NB4 (cell line): ENCODE results near the gene ZFHX3.

Experiments
- DNase-seq: peaks from one replicate; pipeline ENCODE4 v3.0.0; 2010; ENCODE audit warnings: low read depth
- H3K4me3 ChIP-seq: one replicate; pipeline ENCODE4 v1.5.1; 2011; ENCODE audit warnings: mild to moderate bottlenecking, low read depth, low read length, moderate library complexity
- CTCF ChIP-seq: IDR thresholded peaks from one replicate; pipeline ENCODE4 v1.5.1; 2012; ENCODE audit warnings: low read depth, low read length
- MAX ChIP-seq: IDR thresholded peaks from 2 replicates; pipeline ENCODE4 v1.6.1; 2011; ENCODE audit warnings: low read depth, low read length
- MYC ChIP-seq: IDR thresholded peaks from 2 replicates; pipeline ENCODE4 v1.6.1; 2011; ENCODE audit warnings: low read depth, low read length
- POLR2A ChIP-seq: IDR thresholded peaks from 2 replicates; pipeline ENCODE4 v1.6.1; 2011; ENCODE audit warnings: mild to moderate bottlenecking; ENCODE audit not compliant: insufficient read length; ENCODE audit errors: extremely low read depth

ZFHX3 gene

GRCh38 chr16:73054125-73054484 lies 6.2 kb upstream of the ZFHX3 start:
- TF ChIP-seq POLR2A (no peak), MYC (no peak), MAX (no peak)
- H3K4me3 ChIP-seq, result no peak overlapping the region
- no peak for DNase-seq

- no peak for DNase-seq
- H3K4me3 ChIP-seq, result no peak overlapping the region
- TF ChIP-seq MAX (no peak), CTCF (no peak), MYC (no peak), POLR2A (no peak)
These were observed 5.6 kb upstream of the ZFHX3 start for GRCh38 chr16:73053364-73054124.

- no peak for DNase-seq
- TF ChIP-seq MYC (no peak), POLR2A (no peak), MAX (no peak), CTCF (no peak)
- H3K4me3 ChIP-seq, result no peak overlapping the region
These were observed 5.1 kb upstream of the ZFHX3 start for GRCh38 chr16:73053038-73053363.

GRCh38 chr16:73052576-73052975 lies 4.6 kb upstream of the ZFHX3 start:
- no peak for DNase-seq
- H3K4me3 ChIP-seq, result no peak overlapping the region

GRCh38 chr16:73051961-73052360 lies 4.0 kb upstream of the ZFHX3 start:
- no peak for TF ChIP-seq MAX
- no peak for DNase-seq
- H3K4me3 ChIP-seq, result no peak overlapping the region

More at GRCh38 chr16:73052576-73052975, 4.6 kb upstream of the ZFHX3 start:
- TF ChIP-seq CTCF (no peak), MYC (no peak), POLR2A (no peak), MAX (no peak)

- no peak overlapping the region for H3K4me3 ChIP-seq
- no peak for TF ChIP-seq CTCF
- no peak for TF ChIP-seq MYC
- TF ChIP-seq POLR2A, result no peak
- no peak for TF ChIP-seq MAX
- no peak for DNase-seq
These were observed 3.3 kb upstream of the ZFHX3 start for GRCh38 chr16:73051226-73051625.
